Spleen (tissue), 11 donors: Measurements from ENCODE around the gene OR51B4. TPM values are rescaled to one million over a fixed set of nuclear protein-coding genes. Genes with fewer than 3 reads are reported as not detected.
"Not testable (repeated sequence)": the region's sequence is repeated elsewhere in the genome, so short reads cannot be mapped to it uniquely, and the experiment has no call there.

ENCODE experiments used
- DNase-seq: peaks from one replicate; pipeline ENCODE4 v3.0.0-alpha.2; 2020
- H3K27ac ChIP-seq, 8 donors: fragments of 200-600 bp; sonication (generic) in 7 of 8; 1 replicate in 4 of 8; 2 replicates in 4 of 8; pipeline versions ENCODE4 v1.5.0 to v1.8.0; 2016 to 2021; ENCODE audit warnings: inconsistent platforms in 4 of 8, mild to moderate bottlenecking in 4 of 8, moderate library complexity in 1 of 8
- H3K27me3 ChIP-seq, 7 donors: fragments of 200-600 bp; sonication (generic) in 6 of 7; replicated peaks in 1 of 7; 1 replicate in 4 of 7; 2 replicates in 3 of 7; pipeline versions ENCODE4 v1.5.0 to v1.8.0; 2016 to 2021; ENCODE audit warnings: inconsistent platforms in 3 of 7, mild to moderate bottlenecking in 1 of 7
- H3K36me3 ChIP-seq, 6 donors: fragments of 200-600 bp; sonication (generic) in 5 of 6; 1 replicate in 4 of 6; 2 replicates in 2 of 6; pipeline versions ENCODE4 v1.5.0 to v1.8.0; 2016 to 2021; ENCODE audit warnings: inconsistent platforms in 2 of 6
- H3K4me1 ChIP-seq, 6 donors: fragments of 200-600 bp; sonication (generic) in 5 of 6; 1 replicate in 3 of 6; 2 replicates in 3 of 6; pipeline versions ENCODE4 v1.5.0 to v1.8.0; 2016 to 2021; ENCODE audit warnings: inconsistent platforms in 3 of 6
- H3K4me3 ChIP-seq, 8 donors: fragments of 200-600 bp; sonication (generic) in 7 of 8; 1 replicate in 4 of 8; 2 replicates in 4 of 8; pipeline versions ENCODE4 v1.5.0 to v1.8.0; 2016 to 2021; ENCODE audit warnings: inconsistent platforms in 4 of 8, mild to moderate bottlenecking in 4 of 8, moderate library complexity in 2 of 8
- H3K9me3 ChIP-seq, 8 donors: fragments of 200-600 bp; sonication (generic) in 7 of 8; 1 replicate in 4 of 8; 2 replicates in 4 of 8; pipeline versions ENCODE4 v1.5.0 to v1.8.0; 2016 to 2021; ENCODE audit warnings: inconsistent platforms in 4 of 8
- POLR2A ChIP-seq, 3 donors: fragments of 450-650 bp; IDR thresholded peaks; one replicate each; pipeline ENCODE4 v1.5.1; 2017; ENCODE audit warnings: antibody characterized with exemption in 3 of 3, mild to moderate bottlenecking in 1 of 3
- POLR2AphosphoS5 ChIP-seq, 3 donors: sonication (generic); formaldehyde crosslinking; IDR thresholded peaks; one replicate each; pipeline ENCODE4 v1.5.1; 2017; ENCODE audit warnings: antibody characterized with exemption in 3 of 3
- WGBS, 5 donors: extraction: QIAGEN DNeasy Blood & Tissue Kit in 3 of 5; methylation state at CpG; one replicate each; pipeline versions ENCODE4 v1.1.5 to v1.1.7; 2013 to 2018; 5-methylcytosine and 5-hydroxymethylcytosine counted together
- intact Hi-C: fragments of 100-400 bp; cut with DNase I; formaldehyde crosslinking; loops from one replicate; pipeline ENCODE4 v1.15.0; 2023; ENCODE audit warnings: low total_unique reads
- polyA plus RNA-seq, 3 donors: library from polyadenylated mRNA; stranded (reverse); fragments of 200-250 nt; gene quantifications; one replicate each; pipeline ENCODE4 v1.2.1, GENCODE V29; 2013
- total RNA-seq, 7 donors: library from RNA; depleted of rRNA in 3 of 7; stranded (reverse); fragments of >200 nt in 3 of 7; fragmentation: NEBNext Ultra II Directional in 4 of 7; extraction: Animal tissue kit (Norgen Biotek cat#: 25700) in 4 of 7; gene quantifications; one replicate each; pipeline versions ENCODE4 v1.1.0 to v1.2.1, GENCODE V29; 2016 to 2021
- TF ChIP-seq, protein P1 (sequence below), 11 experiments: fragments of 200-600 bp in 7 of 11; fragments of 450-650 bp in 4 of 11; sonication (generic) in 4 of 11; IDR thresholded peaks in 8 of 11; conservative IDR thresholded peaks in 3 of 11; 1 replicate in 7 of 11; 2 replicates in 4 of 11; pipeline versions ENCODE4 v1.4.0 to v1.8.0; 2016 to 2021; ENCODE audit warnings: antibody characterized with exemption in 11 of 11, inconsistent platforms in 4 of 11, mild to moderate bottlenecking in 1 of 11
- donor health status: healthy with polysubstance abuse.
- donor health status: DM: no; HTN: no; CAD: no; lungs with moderate emphysema.
- donor health status: DM: no; HTN: no; CAD: no.
- donor health status: Bipolar disorder and iron deficiency.
- donor health status: healthy.
- donor health status: DM: no; HTN: no; CAD: no.
- donor health status: DM: yes; HTN: yes; CAD: no.

The OR51B4 gene
- total and polyA plus RNA-seq, 10 donors, result not detected

- no peak overlapping the region for H3K27ac ChIP-seq
- TF ChIP-seq POLR2AphosphoS5 (IDR thresholded peaks at IDR 0.05) (no peak), POLR2A (IDR thresholded peaks at IDR 0.05) (no peak)
- TF ChIP-seq, protein P1, sequence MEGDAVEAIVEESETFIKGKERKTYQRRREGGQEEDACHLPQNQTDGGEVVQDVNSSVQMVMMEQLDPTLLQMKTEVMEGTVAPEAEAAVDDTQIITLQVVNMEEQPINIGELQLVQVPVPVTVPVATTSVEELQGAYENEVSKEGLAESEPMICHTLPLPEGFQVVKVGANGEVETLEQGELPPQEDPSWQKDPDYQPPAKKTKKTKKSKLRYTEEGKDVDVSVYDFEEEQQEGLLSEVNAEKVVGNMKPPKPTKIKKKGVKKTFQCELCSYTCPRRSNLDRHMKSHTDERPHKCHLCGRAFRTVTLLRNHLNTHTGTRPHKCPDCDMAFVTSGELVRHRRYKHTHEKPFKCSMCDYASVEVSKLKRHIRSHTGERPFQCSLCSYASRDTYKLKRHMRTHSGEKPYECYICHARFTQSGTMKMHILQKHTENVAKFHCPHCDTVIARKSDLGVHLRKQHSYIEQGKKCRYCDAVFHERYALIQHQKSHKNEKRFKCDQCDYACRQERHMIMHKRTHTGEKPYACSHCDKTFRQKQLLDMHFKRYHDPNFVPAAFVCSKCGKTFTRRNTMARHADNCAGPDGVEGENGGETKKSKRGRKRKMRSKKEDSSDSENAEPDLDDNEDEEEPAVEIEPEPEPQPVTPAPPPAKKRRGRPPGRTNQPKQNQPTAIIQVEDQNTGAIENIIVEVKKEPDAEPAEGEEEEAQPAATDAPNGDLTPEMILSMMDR (IDR thresholded peaks at IDR 0.05 in 8 of 11, conservative IDR thresholded peaks at IDR 0.05 in 3 of 11), result no peak
- no peaks in the 10 kb centered on the region for H3K9me3 ChIP-seq
- no peak for DNase-seq
- intact Hi-C loops, result no loop called here
- no peaks in the 10 kb centered on the region for H3K36me3 ChIP-seq
- no peaks in the 10 kb centered on the region for H3K27me3 ChIP-seq
- H3K4me1 ChIP-seq, result no peaks in the 10 kb centered on the region
- no peak overlapping the region for H3K4me3 ChIP-seq
These were observed 34.6 kb upstream of the OR51B4 start for GRCh38 chr11:5336331-5336730.

DNA sequence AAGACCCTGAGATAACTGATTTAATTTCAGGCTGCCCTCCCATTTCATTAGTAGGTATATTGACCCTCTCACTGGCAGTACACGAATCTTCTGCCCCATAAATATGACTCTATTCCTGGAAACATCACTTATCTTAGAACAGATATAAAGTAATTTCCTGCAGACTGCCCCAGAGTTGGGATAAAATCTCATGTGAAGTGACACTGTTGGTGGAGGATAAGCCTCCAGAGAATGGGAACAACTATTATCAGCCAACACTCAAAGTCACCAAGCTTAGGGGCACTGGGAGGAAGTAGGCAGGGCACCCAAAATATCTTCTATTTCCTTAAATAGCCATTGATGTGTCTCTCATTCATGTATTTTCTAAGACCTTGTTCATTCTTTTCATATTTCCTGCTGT is 33.4 kb upstream of the OR51B4 start:
- TF ChIP-seq, protein P1 (IDR thresholded peaks at IDR 0.05 in 8 of 11, conservative IDR thresholded peaks at IDR 0.05 in 3 of 11), result no peak
- TF ChIP-seq POLR2AphosphoS5 (IDR thresholded peaks at IDR 0.05) (no peak), POLR2A (IDR thresholded peaks at IDR 0.05) (no peak)
- Histone ChIP-seq H3K4me3 (no peak overlapping the region), H3K27ac (no peak overlapping the region), H3K27me3 (no peaks in the 10 kb centered on the region), H3K36me3 (no peaks in the 10 kb centered on the region), H3K4me1 (no peaks in the 10 kb centered on the region), H3K9me3 (no peaks in the 10 kb centered on the region)
- DNase-seq, result no peak
- 17 to 62% (median 45%) methylated on average over 1 of the region's 1 CpG for WGBS, 5 donors
- intact Hi-C loops, result no loop called here

DNA sequence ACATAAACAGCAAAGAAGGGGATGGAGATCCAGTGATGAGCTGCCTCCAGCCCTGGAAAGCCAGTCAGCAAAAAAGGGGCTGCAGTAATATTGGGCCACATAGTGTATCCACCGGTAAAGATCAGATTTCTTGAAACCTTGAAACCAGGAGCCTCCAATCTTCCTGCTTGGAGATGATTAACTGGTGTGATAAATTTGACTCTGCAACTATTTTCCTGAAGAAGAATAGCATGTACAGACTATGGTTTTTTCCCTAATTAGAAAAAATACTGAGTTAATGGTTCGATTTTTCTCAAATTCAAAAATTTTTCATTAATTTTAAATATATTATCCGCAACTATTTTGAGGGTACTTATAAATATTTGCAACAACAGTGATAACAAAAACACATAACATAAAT is 22.5 kb upstream of the OR51B4 start, which contains the start of gene OR51B2:
OR51B2 (minus strand) TSS at position 101 of the 400 bp plus-strand sequence; CDS start at position 101, 0 bp downstream.
- H3K36me3 ChIP-seq, result no peaks in the 10 kb centered on the region
- H3K4me1 ChIP-seq, result no peaks in the 10 kb centered on the region
- TF ChIP-seq POLR2A (IDR thresholded peaks at IDR 0.05), result no peak
- TF ChIP-seq, protein P1 (IDR thresholded peaks at IDR 0.05 in 8 of 11, conservative IDR thresholded peaks at IDR 0.05 in 3 of 11), result no peak
- no peaks in the 10 kb centered on the region for H3K9me3 ChIP-seq
- WGBS, 5 donors, result 68 to 79% (median 73%) methylated on average over 3 of the region's 3 CpGs
- no peak within 1 kb of the TSS for H3K4me3 ChIP-seq
- no peaks in the 10 kb centered on the region for H3K27me3 ChIP-seq
- intact Hi-C loops, result no loop called here
- DNase-seq, result no peak
- no peak within 1 kb of the TSS for H3K27ac ChIP-seq

GRCh38 chr11:5317292-5317691 is 15.5 kb upstream of the OR51B4 start:
- intact Hi-C loops, result no loop called here
- 67 to 83% (median 73%) methylated on average over 5 of the region's 5 CpGs for WGBS, 5 donors
- Histone ChIP-seq H3K9me3 (peaks cover 0 to 8% (median 0%) of the 10 kb centered on the region in 8 donors), H3K4me3 (no peak overlapping the region), H3K4me1 (no peaks in the 10 kb centered on the region), H3K27ac (no peak overlapping the region), H3K27me3 (no peaks in the 10 kb centered on the region), H3K36me3 (no peaks in the 10 kb centered on the region)
- DNase-seq, result no peak
- TF ChIP-seq, protein P1 (IDR thresholded peaks at IDR 0.05 in 8 of 11, conservative IDR thresholded peaks at IDR 0.05 in 3 of 11), result no peak

DNA sequence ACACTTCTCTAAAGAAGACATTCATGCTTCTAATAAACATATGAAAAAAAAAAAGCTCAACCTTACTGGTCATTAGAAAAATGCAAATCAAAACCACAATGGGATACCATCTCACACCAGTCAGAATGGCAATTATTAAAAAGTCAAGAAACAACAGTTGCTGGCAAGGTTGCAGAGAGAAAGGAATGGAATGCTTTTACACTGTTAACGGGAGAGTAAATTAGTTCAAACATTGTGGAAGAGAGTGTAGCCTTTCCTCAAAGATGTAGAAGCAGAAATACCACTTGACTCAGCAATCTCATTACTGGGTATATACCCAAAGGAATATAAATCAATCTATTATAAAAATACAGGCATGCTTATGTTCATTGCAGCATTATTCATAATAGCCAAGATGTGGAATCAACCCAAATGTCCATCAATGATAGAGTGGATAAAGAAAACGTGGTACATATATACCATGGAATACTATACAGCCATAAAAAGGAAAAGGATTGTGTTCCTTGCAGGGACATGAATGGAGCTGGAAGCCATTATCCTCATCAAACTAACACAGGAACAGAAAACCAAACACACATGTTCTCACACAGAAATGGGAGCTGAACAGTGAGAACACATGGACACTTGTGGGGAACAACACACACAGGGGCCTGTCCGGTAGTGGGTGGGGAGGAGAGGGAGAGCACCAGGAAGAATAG is 11.7 kb upstream of the OR51B4 start:
- intact Hi-C loops, H3K36me3 ChIP-seq, H3K9me3 ChIP-seq, H3K4me1 ChIP-seq, H3K27me3 ChIP-seq, H3K27ac ChIP-seq, DNase-seq, H3K4me3 ChIP-seq: not testable (repeated sequence)
- 76 to 88% (median 78%) methylated on average over 3 of the region's 3 CpGs for WGBS, 5 donors
